Tibial artery (tissue), 4 donors: ENCODE measurements around the gene LRSAM1.

Experiments used
- DNase-seq, 2 donors: peaks; one replicate each; pipeline ENCODE4 v3.0.0-alpha.2; 2019
- H3K27ac ChIP-seq, 2 donors: fragments of 200-600 bp; sonication (generic) in 1 of 2; 1 replicate in 1 of 2; 2 replicates in 1 of 2; pipeline ENCODE4 v1.5.1; 2018 to 2019; ENCODE audit warnings: mild to moderate bottlenecking in 1 of 2
- H3K27me3 ChIP-seq, 2 donors: fragments of 200-600 bp; sonication (generic) in 1 of 2; one replicate each; pipeline versions ENCODE4 v1.5.1 to v1.6.0; 2016 to 2019
- H3K36me3 ChIP-seq, 3 donors: fragments of 200-600 bp; sonication (generic) in 2 of 3; one replicate each; pipeline ENCODE4 v1.5.1; 2016 to 2019; ENCODE audit warnings: mild to moderate bottlenecking in 2 of 3
- H3K4me1 ChIP-seq, 4 donors: fragments of 200-600 bp; sonication (generic) in 2 of 4; 1 replicate in 3 of 4; 2 replicates in 1 of 4; pipeline ENCODE4 v1.5.1; 2016 to 2019
- H3K4me3 ChIP-seq, 2 donors: fragments of 200-600 bp; sonication (generic) in 1 of 2; 1 replicate in 1 of 2; 2 replicates in 1 of 2; pipeline ENCODE4 v1.5.1; 2018 to 2019; ENCODE audit warnings: mild to moderate bottlenecking in 2 of 2
- H3K9me3 ChIP-seq, 3 donors: fragments of 200-600 bp; sonication (generic) in 1 of 3; one replicate each; pipeline ENCODE4 v1.5.1; 2016 to 2019
- CTCF ChIP-seq, 2 experiments: fragments of 200-600 bp in 1 of 2; fragments of 450-650 bp in 1 of 2; IDR thresholded peaks; one replicate each; pipeline ENCODE4 v1.5.1; 2017 to 2019; ENCODE audit warnings: antibody characterized with exemption in 2 of 2, mild to moderate bottlenecking in 1 of 2, moderate library complexity in 1 of 2
- intact Hi-C: fragments of 100-400 bp; cut with DNase I; formaldehyde crosslinking; loops from one replicate; pipeline ENCODE4 v1.15.0; 2023; ENCODE audit warnings: low total_unique reads

LRSAM1 gene

GRCh38 chr9:127543221-127543620 is 91.9 kb downstream of the LRSAM1 start:
- Histone ChIP-seq H3K9me3 (no peaks in the 10 kb centered on the region), H3K27ac (peak overlapping the region; percentile 76 to 77), H3K36me3 (peaks cover 0 to 6% (median 5%) of the 10 kb centered on the region in 3 donors), H3K27me3 (no peaks in the 10 kb centered on the region), H3K4me1 (peaks cover 20 to 87% (median 81%) of the 10 kb centered on the region in 4 donors), H3K4me3 (peak overlapping the region in 1 of 2 donors; percentile 16)
- no peak for DNase-seq
- intact Hi-C loops: loop anchor here (5.0 kb wide), 1 partner anchor 34 kb away; no protein-coding TSS in a partner anchor
- no peak for TF ChIP-seq CTCF (IDR thresholded peaks at IDR 0.05)

- H3K4me3 ChIP-seq: no peak overlapping the region
- H3K36me3 ChIP-seq: peaks cover 0 to 8% (median 5%) of the 10 kb centered on the region in 3 donors
- DNase-seq: no peak
- H3K4me1 ChIP-seq: peaks cover 20 to 87% (median 78%) of the 10 kb centered on the region in 4 donors
- no peak for TF ChIP-seq CTCF (IDR thresholded peaks at IDR 0.05)
- H3K27me3 ChIP-seq: no peaks in the 10 kb centered on the region
- H3K9me3 ChIP-seq: no peaks in the 10 kb centered on the region
- intact Hi-C loops: loop anchor here (5.0 kb wide), 1 partner anchor 33 kb away; no protein-coding TSS in a partner anchor
- H3K27ac ChIP-seq: peak overlapping the region; percentile 76 to 77
Observed at GRCh38 chr9:127543973-127544533, 92.7 kb downstream of the LRSAM1 start.

GRCh38 chr9:127545196-127546124 is 94.2 kb downstream of the LRSAM1 start:
- intact Hi-C loops: no loop called here
- Histone ChIP-seq H3K27ac (peak overlapping the region; percentile 76 to 77), H3K4me3 (no peak overlapping the region), H3K9me3 (no peaks in the 10 kb centered on the region), H3K4me1 (peaks cover 20 to 84% (median 71%) of the 10 kb centered on the region in 4 donors), H3K27me3 (no peaks in the 10 kb centered on the region), H3K36me3 (peaks cover 0 to 8% (median 5%) of the 10 kb centered on the region in 3 donors)
- no peak for TF ChIP-seq CTCF (IDR thresholded peaks at IDR 0.05)
- DNase-seq: no peak

- Histone ChIP-seq H3K27me3 (no peaks in the 10 kb centered on the region), H3K36me3 (peaks cover 0 to 8% (median 5%) of the 10 kb centered on the region in 3 donors), H3K4me3 (no peak overlapping the region), H3K27ac (peak overlapping the region; percentile 76 to 77), H3K9me3 (no peaks in the 10 kb centered on the region), H3K4me1 (peaks cover 20 to 79% (median 66%) of the 10 kb centered on the region in 4 donors)
- DNase-seq: no peak
- no peak for TF ChIP-seq CTCF (IDR thresholded peaks at IDR 0.05)
- intact Hi-C loops: no loop called here
Observed at GRCh38 chr9:127546125-127546832, 95.0 kb downstream of the LRSAM1 start.

GRCh38 chr9:127548352-127548881 is 97.1 kb downstream of the LRSAM1 start:
- DNase-seq: no peak
- Histone ChIP-seq H3K27me3 (no peaks in the 10 kb centered on the region), H3K27ac (no peak overlapping the region), H3K4me3 (no peak overlapping the region), H3K9me3 (no peaks in the 10 kb centered on the region), H3K36me3 (peaks cover 0 to 8% (median 5%) of the 10 kb centered on the region in 3 donors), H3K4me1 (peaks cover 8 to 64% (median 46%) of the 10 kb centered on the region in 4 donors)
- intact Hi-C loops: no loop called here
- TF ChIP-seq CTCF (IDR thresholded peaks at IDR 0.05): no peak
